Peyer's patch (tissue), 4 donors: ENCODE measurements around the gene MAN2A1. TPM values are rescaled to one million over a fixed set of nuclear protein-coding genes. Genes with fewer than 3 reads are reported as not detected.

Source experiments
- DNase-seq, 3 donors: peaks; one replicate each; pipeline ENCODE4 v3.0.0-alpha.2; 2017 to 2019
- H3K27ac ChIP-seq, 4 donors: fragments of 200-600 bp; sonication (generic); one replicate each; pipeline ENCODE4 v1.5.1; 2016 to 2019
- H3K27me3 ChIP-seq, 2 donors: fragments of 200-600 bp; sonication (generic); one replicate each; pipeline ENCODE4 v1.5.1; 2019
- H3K36me3 ChIP-seq, 3 donors: fragments of 200-600 bp; sonication (generic); one replicate each; pipeline ENCODE4 v1.5.1; 2016 to 2019
- H3K4me1 ChIP-seq, 4 donors: fragments of 200-600 bp; sonication (generic); one replicate each; pipeline ENCODE4 v1.5.1; 2016 to 2019
- H3K4me3 ChIP-seq, 4 donors: fragments of 200-600 bp; sonication (generic); 1 replicate in 3 of 4; 2 replicates in 1 of 4; pipeline ENCODE4 v1.5.1; 2016 to 2019; ENCODE audit warnings: mild to moderate bottlenecking in 1 of 4
- H3K9me3 ChIP-seq, 4 donors: fragments of 200-600 bp; sonication (generic); one replicate each; pipeline ENCODE4 v1.5.1; 2016 to 2019; ENCODE audit warnings: mild to moderate bottlenecking in 1 of 4
- CTCF ChIP-seq, 6 experiments: fragments of 450-650 bp in 4 of 6; fragments of 200-600 bp in 2 of 6; sonication (generic) in 1 of 6; IDR thresholded peaks; one replicate each; pipeline ENCODE4 v1.5.1; 2017 to 2019; ENCODE audit warnings: antibody characterized with exemption in 6 of 6, mild to moderate bottlenecking in 3 of 6, moderate library complexity in 1 of 6
- POLR2A ChIP-seq, 2 donors: fragments of 450-650 bp; IDR thresholded peaks; one replicate each; pipeline ENCODE4 v1.5.1; 2017; ENCODE audit warnings: antibody characterized with exemption in 2 of 2, mild to moderate bottlenecking in 2 of 2, moderate library complexity in 2 of 2
- total RNA-seq, 4 donors: library from RNA; depleted of rRNA; stranded (reverse); fragments of >200 nt; gene quantifications; one replicate each; pipeline ENCODE4 v1.1.0, GENCODE V29; 2016

MAN2A1 gene
- total RNA-seq, 4 donors from 2014 or later, result 52.8 to 112 (median 95.3) TPM

- TF ChIP-seq CTCF (IDR thresholded peaks at IDR 0.05), result no peak
- no peak for TF ChIP-seq POLR2A (IDR thresholded peaks at IDR 0.05)
- Histone ChIP-seq H3K4me3 (no peak overlapping the region), H3K4me1 (peaks cover 0 to 46% (median 0%) of the 10 kb centered on the region in 4 donors), H3K9me3 (no peaks in the 10 kb centered on the region), H3K27me3 (no peaks in the 10 kb centered on the region), H3K27ac (no peak overlapping the region), H3K36me3 (no peaks in the 10 kb centered on the region)
- DNase-seq, result no peak
These were observed 15.9 kb downstream of the MAN2A1 start for GRCh38 chr5:109705596-109705995.

- H3K27me3 ChIP-seq, result no peaks in the 10 kb centered on the region
- H3K27ac ChIP-seq, result no peak overlapping the region
- TF ChIP-seq CTCF (IDR thresholded peaks at IDR 0.05), result no peak
- no peak for TF ChIP-seq POLR2A (IDR thresholded peaks at IDR 0.05)
- no peaks in the 10 kb centered on the region for H3K9me3 ChIP-seq
- no peaks in the 10 kb centered on the region for H3K36me3 ChIP-seq
- no peak overlapping the region for H3K4me3 ChIP-seq
- no peak for DNase-seq
- H3K4me1 ChIP-seq, result peaks cover 0 to 46% (median 0%) of the 10 kb centered on the region in 4 donors
These were observed 16.4 kb downstream of the MAN2A1 start for GRCh38 chr5:109706095-109706494.

- Histone ChIP-seq H3K27ac (peak overlapping the region in 1 of 4 donors; percentile 70), H3K4me3 (no peak overlapping the region), H3K9me3 (no peaks in the 10 kb centered on the region), H3K36me3 (no peaks in the 10 kb centered on the region), H3K4me1 (peaks cover 0 to 46% (median 0%) of the 10 kb centered on the region in 4 donors), H3K27me3 (no peaks in the 10 kb centered on the region)
- no peak for TF ChIP-seq POLR2A (IDR thresholded peaks at IDR 0.05)
- no peak for TF ChIP-seq CTCF (IDR thresholded peaks at IDR 0.05)
- no peak for DNase-seq
These were observed 17.8 kb downstream of the MAN2A1 start for GRCh38 chr5:109707531-109707930.

GRCh38 chr5:109708813-109709212, 19.1 kb downstream of the MAN2A1 start:
- Histone ChIP-seq H3K27ac (peak overlapping the region in 1 of 4 donors; percentile 70), H3K9me3 (no peaks in the 10 kb centered on the region), H3K4me3 (no peak overlapping the region), H3K27me3 (no peaks in the 10 kb centered on the region), H3K36me3 (no peaks in the 10 kb centered on the region), H3K4me1 (peaks cover 0 to 40% (median 0%) of the 10 kb centered on the region in 4 donors)
- TF ChIP-seq POLR2A (IDR thresholded peaks at IDR 0.05) (no peak), CTCF (IDR thresholded peaks at IDR 0.05) (no peak)
- no peak for DNase-seq

GRCh38 chr5:109709225-109709624, 19.5 kb downstream of the MAN2A1 start:
- Histone ChIP-seq H3K27me3 (no peaks in the 10 kb centered on the region), H3K27ac (peak overlapping the region in 2 of 4 donors; percentile 42 to 70), H3K36me3 (no peaks in the 10 kb centered on the region), H3K4me1 (peaks cover 0 to 36% (median 0%) of the 10 kb centered on the region in 4 donors), H3K9me3 (no peaks in the 10 kb centered on the region), H3K4me3 (no peak overlapping the region)
- DNase-seq, result peak in 1 of 3 donors; percentile 62
- TF ChIP-seq CTCF (IDR thresholded peaks at IDR 0.05) (no peak), POLR2A (IDR thresholded peaks at IDR 0.05) (peak in 1 of 2 donors; percentile 31)

GRCh38 chr5:109711673-109712072, 21.9 kb downstream of the MAN2A1 start:
- Histone ChIP-seq H3K9me3 (no peaks in the 10 kb centered on the region), H3K36me3 (peaks cover 0 to 6% (median 0%) of the 10 kb centered on the region in 3 donors), H3K4me1 (peaks cover 0 to 22% (median 0%) of the 10 kb centered on the region in 4 donors), H3K27ac (no peak overlapping the region), H3K27me3 (no peaks in the 10 kb centered on the region), H3K4me3 (no peak overlapping the region)
- DNase-seq, result no peak
- TF ChIP-seq CTCF (IDR thresholded peaks at IDR 0.05) (no peak), POLR2A (IDR thresholded peaks at IDR 0.05) (no peak)
